BJ (cell line): Measurements from ENCODE around the gene EOGT. TPM values are rescaled to one million over a fixed set of nuclear protein-coding genes. Genes with fewer than 3 reads are reported as not detected.

ENCODE experiments used
- CTCF ChIA-PET: fragments of 350-600 bp; formaldehyde crosslinking; extraction: SDS; loops from one replicate; lab custom pipeline; 2021; ENCODE audit warnings: antibody characterized with exemption, inconsistent platforms; lab: Yijun Ruan, JAX
- POLR2A ChIA-PET: fragments of 300-600 bp; sonication (Branson Sonifier 250); formaldehyde crosslinking; extraction: SDS; loops from one replicate; lab custom pipeline; 2021; ENCODE audit warnings: antibody characterized with exemption; lab: Charles Lee
- DNase-seq: peaks from one replicate; pipeline ENCODE4 v3.0.0-alpha.2; 2011; ENCODE audit warnings: low read depth
- H3K27me3 ChIP-seq: 2 replicates; pipeline ENCODE4 v1.6.0; 2011; ENCODE audit warnings: low read length; ENCODE audit not compliant: control insufficient read depth, insufficient read depth
- H3K36me3 ChIP-seq: 2 replicates; pipeline ENCODE4 v1.5.1; 2011; ENCODE audit warnings: low read length; ENCODE audit not compliant: control insufficient read depth, insufficient read depth
- H3K4me3 ChIP-seq: 2 replicates; pipeline ENCODE4 v1.5.1; 2011; ENCODE audit warnings: low read depth, mild to moderate bottlenecking, control low read depth, low read length
- CTCF ChIP-seq: IDR thresholded peaks from 2 replicates; pipeline ENCODE4 v1.5.1; 2011; ENCODE audit warnings: low read depth, mild to moderate bottlenecking, control low read depth, inconsistent platforms, low read length, moderate library complexity; ENCODE audit not compliant: insufficient read depth
- polyA plus RNA-seq: library from polyadenylated mRNA; depleted of rRNA; stranded (reverse); fragments of >200 nt; gene quantifications from 2 replicates; pipeline ENCODE4 v1.2.3, GENCODE V29; 2011

The EOGT gene
- polyA plus RNA-seq, 1 experiment: 18.9 TPM

GRCh38 chr3:69051756-69052471, 38.4 kb upstream of the EOGT start, which contains the start of gene TMF1:
TMF1 (minus strand) TSS chr3:69052333; CDS start chr3:69052086, 247 bp downstream.
- ChIA-PET CTCF (interaction anchor here (1.0 to 1.6 kb wide), 4 partner anchors 12 to 61 kb away, joined by 3 to 4 read pairs (median 3); no protein-coding TSS in a partner anchor), POLR2A (no interaction called here)
- TF ChIP-seq CTCF: no peak
- Histone ChIP-seq H3K36me3 (peaks cover 3% of the 10 kb centered on the region), H3K27me3 (no peaks in the 10 kb centered on the region), H3K4me3 (peak within 1 kb of the TSS; percentile 69)
- DNase-seq: peak; percentile 94

DNA sequence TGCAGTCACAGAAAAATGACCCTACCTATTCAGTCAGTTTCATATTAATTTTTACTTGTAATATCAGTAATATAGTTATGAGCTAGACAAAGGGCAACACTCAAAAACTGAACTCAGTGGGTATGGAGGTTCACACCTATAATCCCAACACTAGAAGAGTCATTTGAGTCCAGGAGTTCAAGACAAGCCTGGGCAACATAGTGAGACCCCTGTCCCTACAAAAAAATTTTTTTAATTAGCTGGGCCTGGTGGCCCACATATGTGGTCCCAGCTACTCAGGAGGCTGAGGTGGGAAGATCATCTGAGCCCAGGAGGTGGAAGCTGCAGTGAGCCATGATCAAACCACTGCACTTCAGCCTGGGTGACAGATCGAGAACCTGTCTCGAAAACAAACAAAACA, 35.5 kb upstream of the EOGT start:
- TF ChIP-seq CTCF: no peak
- H3K4me3 ChIP-seq: no peak overlapping the region
- POLR2A ChIA-PET: no interaction called here
- peaks cover 6% of the 10 kb centered on the region for H3K36me3 ChIP-seq
- CTCF ChIA-PET: no interaction called here
- DNase-seq: no peak
- H3K27me3 ChIP-seq: no peaks in the 10 kb centered on the region

GRCh38 chr3:69044608-69045007, 31.1 kb upstream of the EOGT start:
- ChIA-PET POLR2A (no interaction called here), CTCF (interaction anchor here (0.6 kb wide), 2 partner anchors 45 to 67 kb away, joined by 3 read pairs; no protein-coding TSS in a partner anchor)
- no peaks in the 10 kb centered on the region for H3K27me3 ChIP-seq
- no peak overlapping the region for H3K4me3 ChIP-seq
- DNase-seq: no peak
- no peak for TF ChIP-seq CTCF
- peaks cover 12% of the 10 kb centered on the region for H3K36me3 ChIP-seq

- peaks cover 10% of the 10 kb centered on the region for H3K36me3 ChIP-seq
- no peak for TF ChIP-seq CTCF
- no peak for DNase-seq
- ChIA-PET POLR2A (no interaction called here), CTCF (interaction anchor here (2.3 kb wide), 1 partner anchor 20 kb away, joined by 7 read pairs; the partner anchor contains the start of gene EOGT)
- no peak overlapping the region for H3K4me3 ChIP-seq
- H3K27me3 ChIP-seq: no peaks in the 10 kb centered on the region
Observed at GRCh38 chr3:69033470-69033869, 20.0 kb upstream of the EOGT start.

GRCh38 chr3:69032737-69033136, 19.3 kb upstream of the EOGT start:
- ChIA-PET CTCF (interaction anchor here (1.0 to 2.3 kb wide), 3 partner anchors 10 to 19 kb away, joined by 3 to 7 read pairs (median 3); partner anchors contain the start of gene EOGT), POLR2A (interaction anchor here (0.6 to 0.7 kb wide), 2 partner anchors 18 to 22 kb away, joined by 3 to 11 read pairs; no protein-coding TSS in a partner anchor)
- no peaks in the 10 kb centered on the region for H3K27me3 ChIP-seq
- no peak for TF ChIP-seq CTCF
- DNase-seq: no peak
- no peak overlapping the region for H3K4me3 ChIP-seq
- H3K36me3 ChIP-seq: peaks cover 10% of the 10 kb centered on the region
